Ishikawa (cell line): ENCODE measurements around the gene PTPRU.

Source experiments
- CREB1 ChIP-seq: IDR thresholded peaks from 2 replicates; pipeline ENCODE4 v1.6.1; 2012; ENCODE audit warnings: low read depth
- EGR1 ChIP-seq: IDR thresholded peaks from 2 replicates; pipeline ENCODE4 v1.6.1; 2012
- EP300 ChIP-seq: IDR thresholded peaks from 2 replicates; pipeline ENCODE4 v1.6.1; 2012; ENCODE audit warnings: borderline replicate concordance
- FOXM1 ChIP-seq: IDR thresholded peaks from 2 replicates; pipeline ENCODE4 v1.6.1; 2012; ENCODE audit warnings: low read depth, borderline replicate concordance
- RAD21 ChIP-seq: IDR thresholded peaks from 2 replicates; pipeline ENCODE4 v1.6.1; 2012; ENCODE audit warnings: low read depth
- TAF1 ChIP-seq: IDR thresholded peaks from 2 replicates; pipeline ENCODE4 v1.6.1; 2012; ENCODE audit warnings: low read depth, mild to moderate bottlenecking
- TCF12 ChIP-seq: IDR thresholded peaks from 2 replicates; pipeline ENCODE4 v1.6.1; 2012; ENCODE audit warnings: low read depth
- YY1 ChIP-seq: IDR thresholded peaks from 2 replicates; pipeline ENCODE4 v1.6.1; 2012; ENCODE audit warnings: low read depth
- ZBTB7A ChIP-seq: IDR thresholded peaks from 2 replicates; pipeline ENCODE4 v1.6.1; 2012; ENCODE audit warnings: low read depth
- TF ChIP-seq, protein P1 (sequence below): IDR thresholded peaks from 2 replicates; pipeline ENCODE4 v1.6.1; 2012
- TF ChIP-seq, protein P2 (sequence below): IDR thresholded peaks from 2 replicates; pipeline ENCODE4 v1.6.1; 2012; ENCODE audit warnings: low read depth, mild to moderate bottlenecking
- TF ChIP-seq, protein P3 (sequence below): IDR thresholded peaks from 2 replicates; pipeline ENCODE4 v1.6.1; 2012

DNA sequence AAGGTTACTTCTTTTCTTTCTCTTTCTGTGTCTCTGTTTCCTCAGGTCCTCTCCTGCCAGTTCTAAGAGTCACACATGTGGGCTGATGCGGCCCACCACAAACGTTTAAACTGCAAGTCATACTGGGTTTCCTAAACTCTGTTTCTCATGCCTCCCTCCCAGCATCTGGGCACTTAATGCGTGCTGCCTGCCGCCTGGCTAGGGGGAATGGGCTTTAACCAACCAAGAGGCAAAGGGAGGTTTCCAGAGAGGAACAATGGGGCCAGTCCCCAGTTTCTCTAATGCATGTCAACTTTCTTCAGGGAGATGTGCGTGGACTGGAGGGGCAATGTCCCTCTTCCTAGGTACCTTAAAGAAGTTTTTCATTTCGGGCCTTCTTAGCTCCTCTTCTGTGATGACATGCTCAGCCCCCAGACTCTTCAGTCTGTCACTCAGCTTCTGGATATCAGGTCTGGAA is 34.7 kb upstream of the PTPRU start:
- TF ChIP-seq EGR1 (no peak), RAD21 (no peak), TAF1 (no peak), CREB1 (no peak), YY1 (no peak), EP300 (no peak), ZBTB7A (no peak), FOXM1 (no peak), TCF12 (no peak)
- TF ChIP-seq, protein P1, sequence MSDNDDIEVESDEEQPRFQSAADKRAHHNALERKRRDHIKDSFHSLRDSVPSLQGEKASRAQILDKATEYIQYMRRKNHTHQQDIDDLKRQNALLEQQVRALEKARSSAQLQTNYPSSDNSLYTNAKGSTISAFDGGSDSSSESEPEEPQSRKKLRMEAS = no peak
- TF ChIP-seq, protein P2, sequence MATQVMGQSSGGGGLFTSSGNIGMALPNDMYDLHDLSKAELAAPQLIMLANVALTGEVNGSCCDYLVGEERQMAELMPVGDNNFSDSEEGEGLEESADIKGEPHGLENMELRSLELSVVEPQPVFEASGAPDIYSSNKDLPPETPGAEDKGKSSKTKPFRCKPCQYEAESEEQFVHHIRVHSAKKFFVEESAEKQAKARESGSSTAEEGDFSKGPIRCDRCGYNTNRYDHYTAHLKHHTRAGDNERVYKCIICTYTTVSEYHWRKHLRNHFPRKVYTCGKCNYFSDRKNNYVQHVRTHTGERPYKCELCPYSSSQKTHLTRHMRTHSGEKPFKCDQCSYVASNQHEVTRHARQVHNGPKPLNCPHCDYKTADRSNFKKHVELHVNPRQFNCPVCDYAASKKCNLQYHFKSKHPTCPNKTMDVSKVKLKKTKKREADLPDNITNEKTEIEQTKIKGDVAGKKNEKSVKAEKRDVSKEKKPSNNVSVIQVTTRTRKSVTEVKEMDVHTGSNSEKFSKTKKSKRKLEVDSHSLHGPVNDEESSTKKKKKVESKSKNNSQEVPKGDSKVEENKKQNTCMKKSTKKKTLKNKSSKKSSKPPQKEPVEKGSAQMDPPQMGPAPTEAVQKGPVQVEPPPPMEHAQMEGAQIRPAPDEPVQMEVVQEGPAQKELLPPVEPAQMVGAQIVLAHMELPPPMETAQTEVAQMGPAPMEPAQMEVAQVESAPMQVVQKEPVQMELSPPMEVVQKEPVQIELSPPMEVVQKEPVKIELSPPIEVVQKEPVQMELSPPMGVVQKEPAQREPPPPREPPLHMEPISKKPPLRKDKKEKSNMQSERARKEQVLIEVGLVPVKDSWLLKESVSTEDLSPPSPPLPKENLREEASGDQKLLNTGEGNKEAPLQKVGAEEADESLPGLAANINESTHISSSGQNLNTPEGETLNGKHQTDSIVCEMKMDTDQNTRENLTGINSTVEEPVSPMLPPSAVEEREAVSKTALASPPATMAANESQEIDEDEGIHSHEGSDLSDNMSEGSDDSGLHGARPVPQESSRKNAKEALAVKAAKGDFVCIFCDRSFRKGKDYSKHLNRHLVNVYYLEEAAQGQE = no peak
- TF ChIP-seq, protein P3, sequence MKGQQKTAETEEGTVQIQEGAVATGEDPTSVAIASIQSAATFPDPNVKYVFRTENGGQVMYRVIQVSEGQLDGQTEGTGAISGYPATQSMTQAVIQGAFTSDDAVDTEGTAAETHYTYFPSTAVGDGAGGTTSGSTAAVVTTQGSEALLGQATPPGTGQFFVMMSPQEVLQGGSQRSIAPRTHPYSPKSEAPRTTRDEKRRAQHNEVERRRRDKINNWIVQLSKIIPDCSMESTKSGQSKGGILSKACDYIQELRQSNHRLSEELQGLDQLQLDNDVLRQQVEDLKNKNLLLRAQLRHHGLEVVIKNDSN = no peak
